Measurements from ENCODE around the gene VPS45. TPM values are rescaled to one million over a fixed set of nuclear protein-coding genes. Genes with fewer than 3 reads are reported as not detected.

VPS45 gene
- total RNA-seq, 4 donors from 2014 or later = 38.9 to 56.5 (median 44.9) TPM

GRCh38 chr1:150022357-150022756 lies 45.2 kb upstream of the VPS45 start:
- Histone ChIP-seq H3K4me3 (no peak overlapping the region), H3K9me3 (no peaks in the 10 kb centered on the region), H3K27ac (replicated peaks in 1 of 4) (no peak overlapping the region), H3K27me3 (no peaks in the 10 kb centered on the region), H3K4me1 (peaks cover 0 to 5% (median 0%) of the 10 kb centered on the region in 4 donors), H3K36me3 (no peaks in the 10 kb centered on the region)
- 83% methylated on average over 6 of the region's 6 CpGs for WGBS
- no peak for DNase-seq (ENCODE audit: extremely low spot score)
- TF ChIP-seq POLR2AphosphoS5 (IDR thresholded peaks at IDR 0.05) = no peak
- no peak for TF ChIP-seq POLR2A (IDR thresholded peaks at IDR 0.05; ENCODE audit: low read depth)
- no peak for TF ChIP-seq EP300 (IDR thresholded peaks at IDR 0.05)
- no peak for TF ChIP-seq CTCF (IDR thresholded peaks at IDR 0.05)
- intact Hi-C loops (cut with DNase I) = no loop called here

DNA sequence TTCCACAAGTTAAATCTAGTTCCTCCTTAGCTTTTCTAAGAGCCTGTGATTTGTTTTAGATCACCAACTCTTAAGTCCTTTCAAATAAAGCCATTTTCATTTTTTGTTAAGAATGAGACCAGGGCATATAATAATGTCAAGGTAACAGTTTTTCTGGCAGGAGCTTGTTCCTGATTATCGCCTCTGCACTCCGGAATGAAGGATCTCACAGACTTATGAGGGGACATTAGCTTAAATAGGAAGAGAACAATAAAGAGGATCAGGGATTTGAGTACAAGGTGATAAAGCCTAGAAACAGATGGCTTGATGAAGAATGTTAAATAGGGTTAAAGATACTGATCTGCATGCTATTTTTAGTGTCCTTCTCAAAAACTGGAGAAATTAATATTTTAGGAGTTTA lies 43.4 kb upstream of the VPS45 start:
- intact Hi-C loops (cut with DNase I) = no loop called here
- Histone ChIP-seq H3K9me3 (no peaks in the 10 kb centered on the region), H3K27ac (replicated peaks in 1 of 4) (no peak overlapping the region), H3K4me3 (no peak overlapping the region), H3K27me3 (no peaks in the 10 kb centered on the region), H3K36me3 (no peaks in the 10 kb centered on the region), H3K4me1 (peaks cover 0 to 5% (median 0%) of the 10 kb centered on the region in 4 donors)
- TF ChIP-seq POLR2AphosphoS5 (IDR thresholded peaks at IDR 0.05) = no peak
- TF ChIP-seq CTCF (IDR thresholded peaks at IDR 0.05) = no peak
- no peak for TF ChIP-seq POLR2A (IDR thresholded peaks at IDR 0.05; ENCODE audit: low read depth)
- no peak for TF ChIP-seq EP300 (IDR thresholded peaks at IDR 0.05)
- 94% methylated on average over 2 of the region's 2 CpGs for WGBS
- no peak for DNase-seq (ENCODE audit: extremely low spot score)

- intact Hi-C loops (cut with DNase I) = no loop called here
- no peaks in the 10 kb centered on the region for H3K4me1 ChIP-seq
- 100% methylated on average over 1 of the region's 1 CpG for WGBS
- no peak overlapping the region for H3K4me3 ChIP-seq
- H3K36me3 ChIP-seq = no peaks in the 10 kb centered on the region
- no peak for DNase-seq (ENCODE audit: extremely low spot score)
- no peak overlapping the region for H3K27ac ChIP-seq (replicated peaks in 1 of 4)
- H3K9me3 ChIP-seq = no peaks in the 10 kb centered on the region
- TF ChIP-seq POLR2A (IDR thresholded peaks at IDR 0.05; ENCODE audit: low read depth) = no peak
- no peak for TF ChIP-seq EP300 (IDR thresholded peaks at IDR 0.05)
- TF ChIP-seq POLR2AphosphoS5 (IDR thresholded peaks at IDR 0.05) = no peak
- TF ChIP-seq CTCF (IDR thresholded peaks at IDR 0.05) = no peak
- H3K27me3 ChIP-seq = no peaks in the 10 kb centered on the region
Observed at GRCh38 chr1:150028322-150028721, 39.3 kb upstream of the VPS45 start.

DNA sequence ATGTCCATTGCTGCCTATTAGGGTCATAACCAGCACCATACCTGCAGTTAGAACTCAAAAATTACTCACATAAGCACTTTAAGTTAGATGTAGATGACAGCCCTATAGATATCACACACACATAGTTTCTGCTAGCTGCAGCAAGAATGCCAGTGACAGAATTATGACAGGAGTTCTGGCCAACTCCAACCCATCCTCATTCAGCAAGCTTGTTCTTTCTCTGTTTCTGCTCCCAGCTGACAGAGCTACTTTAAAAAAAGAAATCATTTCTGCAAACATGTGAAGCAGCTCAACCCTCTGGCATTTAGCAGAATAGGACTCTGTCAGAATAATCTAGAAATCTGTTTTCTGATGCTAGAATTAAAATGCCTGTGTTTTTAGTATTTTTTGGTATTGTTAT lies 33.2 kb upstream of the VPS45 start:
- Histone ChIP-seq H3K27me3 (no peaks in the 10 kb centered on the region), H3K9me3 (no peaks in the 10 kb centered on the region), H3K4me1 (no peaks in the 10 kb centered on the region), H3K4me3 (no peak overlapping the region), H3K36me3 (no peaks in the 10 kb centered on the region), H3K27ac (replicated peaks in 1 of 4) (no peak overlapping the region)
- DNase-seq (ENCODE audit: extremely low spot score) = no peak
- no peak for TF ChIP-seq CTCF (IDR thresholded peaks at IDR 0.05)
- no peak for TF ChIP-seq POLR2AphosphoS5 (IDR thresholded peaks at IDR 0.05)
- TF ChIP-seq EP300 (IDR thresholded peaks at IDR 0.05) = no peak
- TF ChIP-seq POLR2A (IDR thresholded peaks at IDR 0.05; ENCODE audit: low read depth) = no peak
- intact Hi-C loops (cut with DNase I) = no loop called here

DNA sequence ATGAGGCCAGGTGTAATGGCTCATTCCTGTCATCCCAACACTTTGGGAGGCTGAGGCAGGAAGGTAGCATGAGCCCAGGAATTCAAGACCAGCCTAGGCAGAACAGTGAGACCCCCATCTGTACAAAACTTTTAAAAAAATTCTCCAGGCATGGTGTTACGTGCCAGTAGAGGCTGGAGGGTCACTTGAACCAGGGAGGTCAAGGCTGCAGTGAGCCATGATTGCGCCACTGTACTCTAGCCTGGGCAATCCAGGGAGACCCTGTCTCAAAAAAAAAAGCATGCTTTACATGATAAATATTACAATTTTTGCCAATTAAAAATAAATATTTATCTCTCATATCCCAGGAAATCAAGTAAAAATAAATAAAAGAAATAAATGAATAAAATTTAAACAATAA lies 17.6 kb upstream of the VPS45 start:
- H3K4me1 ChIP-seq = peaks cover 0 to 10% (median 8%) of the 10 kb centered on the region in 4 donors
- no peaks in the 10 kb centered on the region for H3K9me3 ChIP-seq
- DNase-seq (ENCODE audit: extremely low spot score) = no peak
- 92% methylated on average over 2 of the region's 2 CpGs for WGBS
- intact Hi-C loops (cut with DNase I) = loop anchor here (2.0 kb wide), 1 partner anchor 87 kb away; no protein-coding TSS in a partner anchor
- no peak overlapping the region for H3K4me3 ChIP-seq
- TF ChIP-seq EP300 (IDR thresholded peaks at IDR 0.05) = no peak
- TF ChIP-seq POLR2AphosphoS5 (IDR thresholded peaks at IDR 0.05) = no peak
- TF ChIP-seq POLR2A (IDR thresholded peaks at IDR 0.05; ENCODE audit: low read depth) = no peak
- TF ChIP-seq CTCF (IDR thresholded peaks at IDR 0.05) = no peak
- peaks cover 0 to 9% (median 0%) of the 10 kb centered on the region in 4 donors for H3K36me3 ChIP-seq
- no peak overlapping the region for H3K27ac ChIP-seq (replicated peaks in 1 of 4)
- H3K27me3 ChIP-seq = no peaks in the 10 kb centered on the region
